Measurements from ENCODE around the gene IQSEC1. TPM values are rescaled to one million over a fixed set of nuclear protein-coding genes. Genes with fewer than 3 reads are reported as not detected.
"Not testable (repeated sequence)": the region's sequence is repeated elsewhere in the genome, so short reads cannot be mapped to it uniquely, and the experiment has no call there.

Gene IQSEC1
- polyA plus RNA-seq, 1 experiment: 3.6 TPM

GRCh38 chr3:12862387-12862786, 210.8 kb downstream of the IQSEC1 start:
- Histone ChIP-seq H3K4me3 (ENCODE audit: low read depth, low read length) (no peak overlapping the region), H3K9me3 (ENCODE audit: control insufficient read depth, insufficient read depth, low read length) (peaks cover 11% of the 10 kb centered on the region), H3K27me3 (ENCODE audit: control insufficient read depth, insufficient read depth, low read length) (peaks cover 60% of the 10 kb centered on the region), H3K27ac (ENCODE audit: low read depth, low read length) (no peak overlapping the region)
- no peak for TF ChIP-seq CTCF (IDR thresholded peaks at IDR 0.05; ENCODE audit: low read depth, low read length)
- DNase-seq (ENCODE audit: low read depth, low spot score): no peak
- CTCF ChIA-PET: interaction anchor here (1.0 to 1.9 kb wide), 2 partner anchors 20 to 30 kb away, joined by 3 to 5 read pairs; no protein-coding TSS in a partner anchor
- POLR2A ChIA-PET: no interaction called here

GRCh38 chr3:12861611-12862010, 211.6 kb downstream of the IQSEC1 start:
- Histone ChIP-seq H3K27ac (ENCODE audit: low read depth, low read length) (no peak overlapping the region), H3K27me3 (ENCODE audit: control insufficient read depth, insufficient read depth, low read length) (peaks cover 61% of the 10 kb centered on the region), H3K9me3 (ENCODE audit: control insufficient read depth, insufficient read depth, low read length) (peaks cover 11% of the 10 kb centered on the region), H3K4me3 (ENCODE audit: low read depth, low read length) (no peak overlapping the region)
- no peak for TF ChIP-seq CTCF (IDR thresholded peaks at IDR 0.05; ENCODE audit: low read depth, low read length)
- DNase-seq (ENCODE audit: low read depth, low spot score): no peak
- ChIA-PET POLR2A (no interaction called here), CTCF (interaction anchor here (1.0 to 1.9 kb wide), 2 partner anchors 19 to 31 kb away, joined by 3 to 5 read pairs; no protein-coding TSS in a partner anchor)

GRCh38 chr3:12859840-12860239, 213.4 kb downstream of the IQSEC1 start:
- Histone ChIP-seq H3K4me3 (ENCODE audit: low read depth, low read length) (no peak overlapping the region), H3K27me3 (ENCODE audit: control insufficient read depth, insufficient read depth, low read length) (peaks cover 63% of the 10 kb centered on the region), H3K9me3 (ENCODE audit: control insufficient read depth, insufficient read depth, low read length) (peaks cover 1% of the 10 kb centered on the region; the same call in 1 of the 2 replicates), H3K27ac (ENCODE audit: low read depth, low read length) (no peak overlapping the region)
- ChIA-PET POLR2A (no interaction called here), CTCF (interaction anchor here (1.1 kb wide), 1 partner anchor 32 kb away, joined by 4 read pairs; no protein-coding TSS in a partner anchor)
- TF ChIP-seq CTCF (IDR thresholded peaks at IDR 0.05; ENCODE audit: low read depth, low read length): no peak
- DNase-seq (ENCODE audit: low read depth, low spot score): no peak

- CTCF ChIA-PET: interaction anchor here (0.7 to 1.1 kb wide), 2 partner anchors 9 to 35 kb away, joined by 3 read pairs; no protein-coding TSS in a partner anchor
- POLR2A ChIA-PET: no interaction called here
- H3K9me3 ChIP-seq (ENCODE audit: control insufficient read depth, insufficient read depth, low read length): no peaks in the 10 kb centered on the region
- H3K4me3 ChIP-seq (ENCODE audit: low read depth, low read length): no peak overlapping the region
- H3K27me3 ChIP-seq (ENCODE audit: control insufficient read depth, insufficient read depth, low read length): peaks cover 54% of the 10 kb centered on the region
- no peak for TF ChIP-seq CTCF (IDR thresholded peaks at IDR 0.05; ENCODE audit: low read depth, low read length)
- DNase-seq (ENCODE audit: low read depth, low spot score): no peak
- no peak overlapping the region for H3K27ac ChIP-seq (ENCODE audit: low read depth, low read length)
These were observed 216.6 kb downstream of the IQSEC1 start for GRCh38 chr3:12856626-12857025.

- CTCF ChIA-PET: interaction anchor here (1.1 to 2.8 kb wide), 4 partner anchors 13 to 130 kb away, joined by 4 to 15 read pairs (median 4); partner anchors contain the start of gene RPL32
These were observed 218.7 kb downstream of the IQSEC1 start for GRCh38 chr3:12854565-12854964.

GRCh38 chr3:12853847-12854246, 219.4 kb downstream of the IQSEC1 start:
- not testable (repeated sequence) for DNase-seq (ENCODE audit: low read depth, low spot score); H3K27ac ChIP-seq (ENCODE audit: low read depth, low read length); H3K9me3 ChIP-seq (ENCODE audit: control insufficient read depth, insufficient read depth, low read length); H3K4me3 ChIP-seq (ENCODE audit: low read depth, low read length)
- ChIA-PET POLR2A (interaction anchor here (0.6 to 0.7 kb wide), 2 partner anchors 12 to 59 kb away, joined by 3 read pairs; no protein-coding TSS in a partner anchor), CTCF (interaction anchor here (0.7 to 2.8 kb wide), 4 partner anchors 12 to 43 kb away, joined by 3 to 15 read pairs (median 4); partner anchors contain the start of gene RPL32)
- H3K27me3 ChIP-seq (ENCODE audit: control insufficient read depth, insufficient read depth, low read length): peaks cover 36% of the 10 kb centered on the region

More at GRCh38 chr3:12854565-12854964, 218.7 kb downstream of the IQSEC1 start:
- H3K9me3 ChIP-seq (ENCODE audit: control insufficient read depth, insufficient read depth, low read length): no peaks in the 10 kb centered on the region
- TF ChIP-seq CTCF (IDR thresholded peaks at IDR 0.05; ENCODE audit: low read depth, low read length): no peak
- H3K4me3 ChIP-seq (ENCODE audit: low read depth, low read length): no peak overlapping the region
- no peak overlapping the region for H3K27ac ChIP-seq (ENCODE audit: low read depth, low read length)
- peaks cover 40% of the 10 kb centered on the region for H3K27me3 ChIP-seq (ENCODE audit: control insufficient read depth, insufficient read depth, low read length)
- DNase-seq (ENCODE audit: low read depth, low spot score): no peak
- POLR2A ChIA-PET: no interaction called here

All from AG04450 (cell line).